WTC11 (cell line): ENCODE results near the gene HAUS5.

Experiments used
- ATF2 ChIP-seq: sonication (generic); formaldehyde crosslinking; IDR thresholded peaks from 2 replicates; pipeline ENCODE4 v1.8.1; 2022; ENCODE audit warnings: low read depth, missing genetic modification reagents, borderline replicate concordance
- ESRRA ChIP-seq: sonication (generic); formaldehyde crosslinking; IDR thresholded peaks from 2 replicates; pipeline ENCODE4 v1.8.1; 2022; ENCODE audit warnings: mild to moderate bottlenecking, missing genetic modification reagents, borderline replicate concordance
- NFE2L1 ChIP-seq: sonication (generic); formaldehyde crosslinking; IDR thresholded peaks from 2 replicates; pipeline ENCODE4 v1.8.1; 2023; ENCODE audit warnings: missing genetic modification reagents
- NFYB ChIP-seq: sonication (generic); formaldehyde crosslinking; conservative IDR thresholded peaks from 2 replicates; pipeline ENCODE4 v1.8.0; 2022; ENCODE audit warnings: low read depth, missing genetic modification reagents
- TCF7 ChIP-seq: sonication (generic); formaldehyde crosslinking; IDR thresholded peaks from 2 replicates; pipeline ENCODE4 v1.8.0; 2022; ENCODE audit warnings: mild to moderate bottlenecking, low read depth, missing genetic modification reagents, moderate library complexity
- TEAD1 ChIP-seq: sonication (generic); formaldehyde crosslinking; IDR thresholded peaks from 2 replicates; pipeline ENCODE4 v1.8.0; 2022; ENCODE audit warnings: mild to moderate bottlenecking, missing genetic modification reagents
- TF ChIP-seq, protein P1 (sequence below): fragments of 200-600 bp; IDR thresholded peaks from 2 replicates; pipeline ENCODE4 v1.8.0; 2022; ENCODE audit warnings: antibody characterized with exemption
- TF ChIP-seq, protein P2 (sequence below): sonication (generic); formaldehyde crosslinking; IDR thresholded peaks from 2 replicates; pipeline ENCODE4 v1.8.1; 2023; ENCODE audit warnings: mild to moderate bottlenecking, missing genetic modification reagents, moderate library complexity
- TF ChIP-seq, protein P3 (sequence below): fragments of 250-450 bp; sonication (Bioruptor Pico); conservative IDR thresholded peaks from 2 replicates; pipeline ENCODE4 v1.9.0; 2021; ENCODE audit warnings: mild to moderate bottlenecking
- TF ChIP-seq, protein P4 (sequence below): sonication (generic); formaldehyde crosslinking; IDR thresholded peaks from 2 replicates; pipeline ENCODE4 v1.8.1; 2023; ENCODE audit warnings: mild to moderate bottlenecking, missing genetic modification reagents
- TF ChIP-seq, protein P5 (sequence below): sonication (generic); formaldehyde crosslinking; IDR thresholded peaks from 2 replicates; pipeline ENCODE4 v1.8.1; 2023; ENCODE audit warnings: mild to moderate bottlenecking, missing genetic modification reagents

DNA sequence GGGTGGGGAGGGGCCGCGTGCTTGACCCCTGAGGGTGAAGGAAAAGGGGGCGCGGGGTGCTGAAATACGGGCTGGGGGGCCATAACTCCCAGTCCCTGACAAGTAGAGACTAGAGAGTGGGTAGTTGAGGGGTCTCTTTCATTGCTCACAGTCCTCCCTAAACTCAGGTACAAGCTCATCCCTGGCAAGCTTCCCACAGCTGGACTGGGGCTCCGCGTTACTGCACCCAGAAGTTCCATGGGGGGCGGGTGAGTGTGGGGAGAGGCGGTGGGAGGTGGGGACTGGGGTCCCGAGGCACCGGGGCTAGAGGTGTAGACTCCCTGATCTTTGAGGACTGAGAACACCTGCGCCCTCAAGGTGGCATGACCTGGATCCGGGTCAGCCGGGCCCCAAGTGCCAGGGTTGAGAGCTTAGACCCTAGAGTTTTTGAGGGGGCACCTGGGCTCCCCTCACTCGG lies 30.3 kb downstream of the HAUS5 start:
- TF ChIP-seq, protein P1, sequence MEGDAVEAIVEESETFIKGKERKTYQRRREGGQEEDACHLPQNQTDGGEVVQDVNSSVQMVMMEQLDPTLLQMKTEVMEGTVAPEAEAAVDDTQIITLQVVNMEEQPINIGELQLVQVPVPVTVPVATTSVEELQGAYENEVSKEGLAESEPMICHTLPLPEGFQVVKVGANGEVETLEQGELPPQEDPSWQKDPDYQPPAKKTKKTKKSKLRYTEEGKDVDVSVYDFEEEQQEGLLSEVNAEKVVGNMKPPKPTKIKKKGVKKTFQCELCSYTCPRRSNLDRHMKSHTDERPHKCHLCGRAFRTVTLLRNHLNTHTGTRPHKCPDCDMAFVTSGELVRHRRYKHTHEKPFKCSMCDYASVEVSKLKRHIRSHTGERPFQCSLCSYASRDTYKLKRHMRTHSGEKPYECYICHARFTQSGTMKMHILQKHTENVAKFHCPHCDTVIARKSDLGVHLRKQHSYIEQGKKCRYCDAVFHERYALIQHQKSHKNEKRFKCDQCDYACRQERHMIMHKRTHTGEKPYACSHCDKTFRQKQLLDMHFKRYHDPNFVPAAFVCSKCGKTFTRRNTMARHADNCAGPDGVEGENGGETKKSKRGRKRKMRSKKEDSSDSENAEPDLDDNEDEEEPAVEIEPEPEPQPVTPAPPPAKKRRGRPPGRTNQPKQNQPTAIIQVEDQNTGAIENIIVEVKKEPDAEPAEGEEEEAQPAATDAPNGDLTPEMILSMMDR = no peak
- TF ChIP-seq, protein P2, sequence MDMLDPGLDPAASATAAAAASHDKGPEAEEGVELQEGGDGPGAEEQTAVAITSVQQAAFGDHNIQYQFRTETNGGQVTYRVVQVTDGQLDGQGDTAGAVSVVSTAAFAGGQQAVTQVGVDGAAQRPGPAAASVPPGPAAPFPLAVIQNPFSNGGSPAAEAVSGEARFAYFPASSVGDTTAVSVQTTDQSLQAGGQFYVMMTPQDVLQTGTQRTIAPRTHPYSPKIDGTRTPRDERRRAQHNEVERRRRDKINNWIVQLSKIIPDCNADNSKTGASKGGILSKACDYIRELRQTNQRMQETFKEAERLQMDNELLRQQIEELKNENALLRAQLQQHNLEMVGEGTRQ (CRISPR knock-in tag) = no peak
- TF ChIP-seq, protein P3, sequence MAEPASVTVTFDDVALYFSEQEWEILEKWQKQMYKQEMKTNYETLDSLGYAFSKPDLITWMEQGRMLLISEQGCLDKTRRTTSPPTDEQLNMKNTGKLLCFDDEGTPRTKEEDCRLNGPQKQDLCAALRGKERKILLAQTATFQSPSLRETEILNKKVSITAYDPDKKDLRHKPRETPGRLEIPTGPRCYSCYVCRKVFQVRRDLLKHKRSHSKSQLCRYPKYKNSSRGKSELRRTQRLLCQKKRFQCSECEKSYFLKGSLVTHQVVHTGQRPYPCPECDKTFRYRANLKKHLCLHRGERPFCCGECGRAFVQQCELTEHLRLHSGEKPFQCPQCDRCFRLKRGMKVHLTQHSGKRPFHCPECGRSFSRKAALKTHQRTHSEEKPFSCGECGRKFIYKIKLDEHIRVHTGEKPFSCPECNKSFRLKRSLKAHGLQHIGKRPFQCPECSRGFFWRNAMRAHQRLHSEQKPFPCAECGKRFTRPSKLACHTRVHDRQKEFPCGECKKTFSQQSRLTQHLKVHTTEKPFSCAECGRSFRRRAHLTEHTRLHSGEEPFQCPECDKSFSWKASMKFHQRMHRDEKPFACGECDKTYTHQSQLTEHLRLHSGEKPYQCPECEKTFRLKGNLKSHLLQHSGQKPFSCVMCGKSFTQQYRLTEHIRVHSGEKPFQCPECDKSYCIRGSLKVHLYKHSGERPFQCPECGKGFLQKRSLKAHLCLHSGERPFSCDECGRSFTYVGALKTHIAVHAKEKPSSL = no peak
- TF ChIP-seq NFE2L1 (CRISPR knock-in tag) (no peak), ESRRA (CRISPR knock-in tag) (no peak), TCF7 (CRISPR knock-in tag) (no peak), NFYB (no peak), ATF2 (no peak), TEAD1 (CRISPR knock-in tag) (no peak)
- TF ChIP-seq, protein P4, sequence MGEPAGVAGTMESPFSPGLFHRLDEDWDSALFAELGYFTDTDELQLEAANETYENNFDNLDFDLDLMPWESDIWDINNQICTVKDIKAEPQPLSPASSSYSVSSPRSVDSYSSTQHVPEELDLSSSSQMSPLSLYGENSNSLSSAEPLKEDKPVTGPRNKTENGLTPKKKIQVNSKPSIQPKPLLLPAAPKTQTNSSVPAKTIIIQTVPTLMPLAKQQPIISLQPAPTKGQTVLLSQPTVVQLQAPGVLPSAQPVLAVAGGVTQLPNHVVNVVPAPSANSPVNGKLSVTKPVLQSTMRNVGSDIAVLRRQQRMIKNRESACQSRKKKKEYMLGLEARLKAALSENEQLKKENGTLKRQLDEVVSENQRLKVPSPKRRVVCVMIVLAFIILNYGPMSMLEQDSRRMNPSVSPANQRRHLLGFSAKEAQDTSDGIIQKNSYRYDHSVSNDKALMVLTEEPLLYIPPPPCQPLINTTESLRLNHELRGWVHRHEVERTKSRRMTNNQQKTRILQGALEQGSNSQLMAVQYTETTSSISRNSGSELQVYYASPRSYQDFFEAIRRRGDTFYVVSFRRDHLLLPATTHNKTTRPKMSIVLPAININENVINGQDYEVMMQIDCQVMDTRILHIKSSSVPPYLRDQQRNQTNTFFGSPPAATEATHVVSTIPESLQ (CRISPR knock-in tag) = no peak
- TF ChIP-seq, protein P5, sequence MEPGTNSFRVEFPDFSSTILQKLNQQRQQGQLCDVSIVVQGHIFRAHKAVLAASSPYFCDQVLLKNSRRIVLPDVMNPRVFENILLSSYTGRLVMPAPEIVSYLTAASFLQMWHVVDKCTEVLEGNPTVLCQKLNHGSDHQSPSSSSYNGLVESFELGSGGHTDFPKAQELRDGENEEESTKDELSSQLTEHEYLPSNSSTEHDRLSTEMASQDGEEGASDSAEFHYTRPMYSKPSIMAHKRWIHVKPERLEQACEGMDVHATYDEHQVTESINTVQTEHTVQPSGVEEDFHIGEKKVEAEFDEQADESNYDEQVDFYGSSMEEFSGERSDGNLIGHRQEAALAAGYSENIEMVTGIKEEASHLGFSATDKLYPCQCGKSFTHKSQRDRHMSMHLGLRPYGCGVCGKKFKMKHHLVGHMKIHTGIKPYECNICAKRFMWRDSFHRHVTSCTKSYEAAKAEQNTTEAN (CRISPR knock-in tag) = no peak
